Measurements from ENCODE around the gene UBASH3B.

UBASH3B gene

DNA sequence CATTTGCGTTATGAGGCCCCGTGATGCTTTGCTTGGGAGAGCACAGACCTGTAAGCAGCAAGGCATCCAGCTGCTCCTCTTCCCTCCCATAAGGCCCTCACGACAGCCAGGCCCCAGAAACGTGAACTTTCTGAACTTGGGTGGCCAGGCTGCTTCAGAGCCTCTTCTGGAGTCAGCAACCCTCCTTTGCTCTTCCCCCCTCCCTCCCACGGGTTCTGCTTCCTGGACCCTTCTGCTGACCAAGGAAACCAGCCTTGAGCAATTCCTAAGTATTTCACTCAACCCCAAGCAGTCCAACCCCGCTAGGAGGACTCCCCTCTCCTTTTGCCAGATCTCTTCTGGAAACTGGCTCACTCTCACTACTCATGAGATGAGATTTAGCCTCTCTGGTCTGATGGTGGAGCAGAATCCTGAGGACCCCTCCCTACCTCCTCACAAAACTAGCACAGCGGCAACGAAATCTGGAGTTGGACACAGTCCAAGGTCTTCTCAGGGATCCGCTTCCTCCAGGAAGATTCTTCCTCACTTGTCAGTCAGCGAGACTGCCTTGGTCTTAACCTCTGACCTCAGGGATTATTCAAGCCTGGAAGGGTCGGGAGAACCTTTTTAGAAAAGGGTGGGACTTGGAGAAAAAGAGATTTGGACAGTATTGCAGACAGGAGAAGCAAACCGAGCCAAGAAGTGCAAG is 86.2 kb downstream of the UBASH3B start:
- no peak overlapping the region for H3K4me3 ChIP-seq (ENCODE audit: low read depth, low read length)
- no peaks in the 10 kb centered on the region for H3K79me2 ChIP-seq
- no peaks in the 10 kb centered on the region for H3K36me3 ChIP-seq (ENCODE audit: control insufficient read depth, insufficient read depth, low read length)
- no peak overlapping the region for H2AFZ ChIP-seq
- peak overlapping the region; percentile 42 for H3K27ac ChIP-seq
- H3K4me1 ChIP-seq = no peaks in the 10 kb centered on the region
- no peaks in the 10 kb centered on the region for H3K27me3 ChIP-seq (ENCODE audit: control insufficient read depth, insufficient read depth, low read length)
- H3K9ac ChIP-seq = no peak overlapping the region
- no peaks in the 10 kb centered on the region for H3K9me3 ChIP-seq (ENCODE audit: control insufficient read depth, low read length)
- no peak overlapping the region for H3K4me2 ChIP-seq (ENCODE audit: low read length)
- TF ChIP-seq, protein P1, sequence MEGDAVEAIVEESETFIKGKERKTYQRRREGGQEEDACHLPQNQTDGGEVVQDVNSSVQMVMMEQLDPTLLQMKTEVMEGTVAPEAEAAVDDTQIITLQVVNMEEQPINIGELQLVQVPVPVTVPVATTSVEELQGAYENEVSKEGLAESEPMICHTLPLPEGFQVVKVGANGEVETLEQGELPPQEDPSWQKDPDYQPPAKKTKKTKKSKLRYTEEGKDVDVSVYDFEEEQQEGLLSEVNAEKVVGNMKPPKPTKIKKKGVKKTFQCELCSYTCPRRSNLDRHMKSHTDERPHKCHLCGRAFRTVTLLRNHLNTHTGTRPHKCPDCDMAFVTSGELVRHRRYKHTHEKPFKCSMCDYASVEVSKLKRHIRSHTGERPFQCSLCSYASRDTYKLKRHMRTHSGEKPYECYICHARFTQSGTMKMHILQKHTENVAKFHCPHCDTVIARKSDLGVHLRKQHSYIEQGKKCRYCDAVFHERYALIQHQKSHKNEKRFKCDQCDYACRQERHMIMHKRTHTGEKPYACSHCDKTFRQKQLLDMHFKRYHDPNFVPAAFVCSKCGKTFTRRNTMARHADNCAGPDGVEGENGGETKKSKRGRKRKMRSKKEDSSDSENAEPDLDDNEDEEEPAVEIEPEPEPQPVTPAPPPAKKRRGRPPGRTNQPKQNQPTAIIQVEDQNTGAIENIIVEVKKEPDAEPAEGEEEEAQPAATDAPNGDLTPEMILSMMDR (IDR thresholded peaks at IDR 0.05) = no peak

DNA sequence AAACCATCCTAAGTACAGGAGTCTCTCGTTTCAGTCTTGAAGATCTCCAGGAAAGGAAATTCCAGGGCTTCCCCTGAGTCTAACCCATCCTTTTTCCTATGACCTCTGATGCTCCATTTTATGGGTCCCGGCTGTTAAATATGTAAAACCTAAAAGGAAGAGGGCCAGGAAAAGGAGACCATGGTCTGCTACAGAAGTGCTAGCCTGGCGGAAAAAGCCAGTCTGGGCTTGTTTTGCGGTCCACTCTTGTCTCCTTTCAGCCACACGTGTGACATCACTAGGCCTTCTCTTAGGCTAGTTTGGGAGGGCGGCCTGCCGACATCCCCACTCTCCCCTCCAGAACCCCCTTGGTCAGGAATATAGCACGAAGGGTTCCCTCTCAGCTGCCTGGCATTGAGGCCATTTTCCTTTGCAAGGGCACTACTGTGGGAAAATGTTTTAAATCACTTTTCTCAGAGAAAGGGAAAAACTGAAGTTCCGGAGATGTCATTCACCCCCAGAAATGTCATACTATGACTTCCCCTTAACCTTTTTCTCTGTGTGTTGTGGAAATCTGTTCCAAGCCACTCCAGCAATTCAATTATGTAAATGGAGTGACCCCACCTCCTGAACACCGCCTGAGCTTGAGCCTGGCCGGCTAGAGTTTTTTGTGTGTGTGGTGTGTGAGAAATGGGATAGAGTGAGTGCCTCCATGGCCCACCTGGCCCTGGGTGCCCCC is 86.9 kb downstream of the UBASH3B start:
- H3K4me1 ChIP-seq = no peaks in the 10 kb centered on the region

DNA sequence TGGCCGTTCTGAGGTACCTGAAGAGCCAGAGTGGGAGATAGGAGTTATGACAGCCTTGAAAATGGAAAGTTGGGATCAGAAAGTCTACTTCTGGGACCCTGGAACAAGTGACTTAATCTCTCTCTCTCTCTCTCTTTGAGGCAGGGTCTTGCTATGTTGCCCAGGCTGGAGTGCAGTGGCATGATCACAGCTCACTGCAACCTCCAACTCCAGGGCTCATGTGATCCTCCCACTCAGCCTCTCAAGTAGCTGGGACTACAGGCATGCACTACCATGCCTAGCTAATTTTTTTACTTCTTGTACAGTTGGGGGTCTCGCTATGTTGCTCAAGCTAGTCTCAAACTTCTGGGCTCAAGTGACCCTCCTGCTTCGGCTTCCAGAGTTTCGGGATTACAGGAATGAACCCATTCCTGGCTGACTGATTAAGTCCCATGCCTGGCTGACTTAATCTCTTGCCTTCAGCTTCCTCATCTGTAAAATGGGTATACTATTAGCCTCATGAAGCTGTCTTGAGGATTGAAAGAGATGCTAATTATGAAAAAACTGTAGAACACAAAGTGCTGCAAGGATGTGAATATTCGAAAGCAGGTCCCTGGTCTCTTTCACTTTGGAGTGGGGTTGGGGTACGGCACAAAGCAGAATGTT is 87.7 kb downstream of the UBASH3B start:
- Histone ChIP-seq H3K9me3 (ENCODE audit: control insufficient read depth, low read length) (no peaks in the 10 kb centered on the region), H3K27ac (peak overlapping the region; percentile 29), H3K79me2 (no peaks in the 10 kb centered on the region), H2AFZ (no peak overlapping the region), H3K4me3 (ENCODE audit: low read depth, low read length) (no peak overlapping the region), H3K9ac (no peak overlapping the region), H3K4me1 (no peaks in the 10 kb centered on the region), H3K27me3 (ENCODE audit: control insufficient read depth, insufficient read depth, low read length) (no peaks in the 10 kb centered on the region), H3K36me3 (ENCODE audit: control insufficient read depth, insufficient read depth, low read length) (no peaks in the 10 kb centered on the region), H3K4me2 (ENCODE audit: low read length) (no peak overlapping the region)
- TF ChIP-seq, protein P1 (IDR thresholded peaks at IDR 0.05) = no peak

More for the DNA sequence above, 86.9 kb downstream of the UBASH3B start:
- no peak overlapping the region for H3K4me3 ChIP-seq (ENCODE audit: low read depth, low read length)
- H3K9me3 ChIP-seq (ENCODE audit: control insufficient read depth, low read length) = no peaks in the 10 kb centered on the region
- no peak overlapping the region for H2AFZ ChIP-seq
- H3K27ac ChIP-seq = peak overlapping the region; percentile 42
- TF ChIP-seq, protein P1 (IDR thresholded peaks at IDR 0.05) = no peak
- no peak overlapping the region for H3K4me2 ChIP-seq (ENCODE audit: low read length)
- no peaks in the 10 kb centered on the region for H3K79me2 ChIP-seq
- H3K9ac ChIP-seq = no peak overlapping the region
- no peaks in the 10 kb centered on the region for H3K36me3 ChIP-seq (ENCODE audit: control insufficient read depth, insufficient read depth, low read length)
- H3K27me3 ChIP-seq (ENCODE audit: control insufficient read depth, insufficient read depth, low read length) = no peaks in the 10 kb centered on the region

DNA sequence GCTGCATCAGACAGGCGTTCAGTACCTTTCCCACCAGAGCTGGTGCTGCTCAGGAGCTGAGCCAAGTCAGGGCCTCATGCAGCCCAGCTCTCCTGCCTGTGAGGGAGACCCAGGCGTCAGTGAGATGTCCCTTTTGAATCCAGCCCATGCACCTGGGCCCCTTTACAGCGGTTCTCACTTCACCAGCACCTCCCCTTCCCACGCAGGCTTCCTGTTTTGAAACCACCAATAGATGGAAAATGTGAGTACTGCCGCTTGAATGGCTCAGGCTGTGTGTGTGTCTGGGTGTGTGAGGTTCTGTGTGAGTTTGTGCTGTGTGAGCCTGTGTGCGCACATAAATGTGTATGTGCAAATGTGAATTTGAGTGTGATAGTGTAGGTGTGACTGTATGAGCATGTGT is 88.4 kb downstream of the UBASH3B start:
- Histone ChIP-seq H3K27ac (no peak overlapping the region), H3K27me3 (ENCODE audit: control insufficient read depth, insufficient read depth, low read length) (no peaks in the 10 kb centered on the region), H3K9ac (no peak overlapping the region), H3K4me2 (ENCODE audit: low read length) (no peak overlapping the region), H3K4me1 (no peaks in the 10 kb centered on the region), H2AFZ (no peak overlapping the region), H3K36me3 (ENCODE audit: control insufficient read depth, insufficient read depth, low read length) (no peaks in the 10 kb centered on the region), H3K4me3 (ENCODE audit: low read depth, low read length) (no peak overlapping the region), H3K9me3 (ENCODE audit: control insufficient read depth, low read length) (no peaks in the 10 kb centered on the region), H3K79me2 (no peaks in the 10 kb centered on the region)
- TF ChIP-seq, protein P1 (IDR thresholded peaks at IDR 0.05) = no peak

Measured in parathyroid adenoma (tissue), 2 donors.